HG03439 (cell line): ENCODE measurements around the gene SHISA8.
"Not testable (repeated sequence)": the region's sequence is repeated elsewhere in the genome, so short reads cannot be mapped to it uniquely, and the experiment has no call there.

Experiments
- ATAC-seq: cut with Tn5 transposase; IDR thresholded peaks from one replicate; pipeline ENCODE4 v1.9.1; 2021; ENCODE audit warnings: mild to moderate bottlenecking, moderate library complexity; ENCODE audit not compliant: unreplicated experiment

SHISA8 gene

DNA sequence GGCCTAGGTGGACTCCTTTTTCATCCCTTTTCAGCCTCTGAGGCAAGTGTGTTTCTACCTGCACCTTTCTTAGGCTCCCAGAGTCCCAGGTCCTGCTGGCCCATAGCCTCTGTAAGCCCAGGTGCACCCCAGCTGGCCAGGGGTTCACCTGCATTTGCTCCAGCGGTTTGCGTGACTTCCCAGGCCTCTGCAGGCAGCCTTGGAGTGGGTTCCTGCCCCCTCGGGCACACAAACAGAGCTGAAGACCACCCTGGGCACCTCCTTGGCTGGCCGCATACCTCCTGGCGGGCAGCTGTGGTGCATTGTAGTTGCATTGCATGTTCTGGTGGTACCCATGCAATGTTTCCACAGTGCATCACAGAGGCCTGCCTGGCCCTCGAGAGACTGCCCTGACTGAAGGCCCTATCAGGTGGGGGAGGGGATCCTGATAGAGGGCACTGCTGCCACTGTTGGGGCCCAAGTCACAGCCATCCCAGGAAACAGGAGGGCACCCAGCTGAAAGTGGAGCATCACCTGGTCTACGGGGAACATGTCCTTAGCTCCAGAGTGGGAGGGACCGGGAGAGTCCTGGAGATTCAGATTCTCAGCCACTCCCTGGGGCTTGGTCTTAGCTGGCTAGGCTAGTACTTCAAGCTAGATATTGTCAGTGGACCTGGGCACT is 14.1 kb downstream of the SHISA8 start:
- ATAC-seq: no peak

DNA sequence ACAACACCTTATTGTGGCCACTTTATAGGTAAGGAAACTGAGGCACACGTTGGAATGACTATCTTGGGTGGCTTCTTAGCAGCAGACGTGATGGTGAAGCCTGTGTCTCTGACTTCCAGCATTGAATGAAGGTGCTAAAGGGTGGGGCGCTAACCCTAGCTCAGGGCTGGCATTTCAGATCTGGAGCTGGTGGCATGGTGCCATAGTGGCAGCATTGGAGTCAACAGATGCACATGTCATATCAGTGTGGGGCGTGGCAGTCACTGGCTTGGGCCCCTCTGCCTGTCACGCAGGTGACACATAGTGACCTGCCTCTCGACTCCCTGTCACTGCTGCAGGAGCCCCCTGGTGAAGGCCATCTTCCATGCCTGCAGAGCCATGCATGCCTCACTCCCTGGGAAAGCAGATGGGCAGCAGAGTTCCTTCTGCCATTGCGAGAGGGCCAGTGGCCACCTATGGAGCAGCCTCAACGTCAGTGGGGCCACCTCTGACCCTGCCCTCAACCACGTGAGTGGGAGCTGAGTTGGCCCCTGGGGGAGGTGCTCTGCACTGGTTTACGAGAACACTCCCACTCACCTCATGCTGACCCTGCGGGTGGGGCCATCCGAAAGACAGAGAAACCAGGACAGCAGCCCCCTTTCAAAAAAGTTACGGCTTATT is 14.8 kb downstream of the SHISA8 start:
- ATAC-seq: no peak

DNA sequence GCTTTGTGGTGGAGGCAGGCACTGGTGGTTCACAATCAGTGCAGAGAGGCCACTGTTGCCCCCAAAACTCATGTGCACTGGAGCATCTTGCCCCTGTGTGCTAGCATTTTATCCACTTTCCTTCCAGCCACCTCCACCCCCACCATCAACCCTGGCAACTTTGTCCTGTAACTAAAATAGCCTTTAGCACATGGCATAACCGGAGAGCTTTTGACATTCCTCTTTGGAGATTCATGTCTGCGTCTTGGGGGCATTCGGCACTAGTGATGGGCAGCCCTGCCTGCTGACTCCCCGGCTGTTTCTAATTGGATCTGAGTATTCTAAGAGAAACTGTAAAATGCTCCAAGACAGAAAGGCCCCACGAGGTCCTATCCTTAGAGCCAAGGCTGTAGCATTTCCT is 15.8 kb downstream of the SHISA8 start:
- ATAC-seq: no peak

DNA sequence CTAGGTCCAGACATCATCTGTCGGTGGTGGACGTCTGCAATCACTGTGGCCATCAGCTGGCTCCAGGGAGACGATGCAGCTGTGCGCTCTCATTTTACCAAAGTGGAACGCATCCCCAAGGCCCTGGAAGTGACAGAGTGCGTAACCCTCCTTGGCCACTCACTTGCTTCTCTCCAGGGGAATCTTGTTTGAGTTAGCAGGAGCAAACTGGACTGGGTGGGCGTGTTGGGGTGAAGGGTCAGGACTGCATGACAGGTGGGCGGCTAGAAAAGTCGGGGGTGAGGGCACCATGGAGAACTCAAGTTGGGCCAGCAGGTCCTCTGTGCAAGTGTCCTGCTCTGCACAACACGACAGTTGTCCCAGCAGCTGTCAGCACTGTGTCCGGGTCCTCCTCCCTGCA is 16.2 kb downstream of the SHISA8 start:
- ATAC-seq: no peak

DNA sequence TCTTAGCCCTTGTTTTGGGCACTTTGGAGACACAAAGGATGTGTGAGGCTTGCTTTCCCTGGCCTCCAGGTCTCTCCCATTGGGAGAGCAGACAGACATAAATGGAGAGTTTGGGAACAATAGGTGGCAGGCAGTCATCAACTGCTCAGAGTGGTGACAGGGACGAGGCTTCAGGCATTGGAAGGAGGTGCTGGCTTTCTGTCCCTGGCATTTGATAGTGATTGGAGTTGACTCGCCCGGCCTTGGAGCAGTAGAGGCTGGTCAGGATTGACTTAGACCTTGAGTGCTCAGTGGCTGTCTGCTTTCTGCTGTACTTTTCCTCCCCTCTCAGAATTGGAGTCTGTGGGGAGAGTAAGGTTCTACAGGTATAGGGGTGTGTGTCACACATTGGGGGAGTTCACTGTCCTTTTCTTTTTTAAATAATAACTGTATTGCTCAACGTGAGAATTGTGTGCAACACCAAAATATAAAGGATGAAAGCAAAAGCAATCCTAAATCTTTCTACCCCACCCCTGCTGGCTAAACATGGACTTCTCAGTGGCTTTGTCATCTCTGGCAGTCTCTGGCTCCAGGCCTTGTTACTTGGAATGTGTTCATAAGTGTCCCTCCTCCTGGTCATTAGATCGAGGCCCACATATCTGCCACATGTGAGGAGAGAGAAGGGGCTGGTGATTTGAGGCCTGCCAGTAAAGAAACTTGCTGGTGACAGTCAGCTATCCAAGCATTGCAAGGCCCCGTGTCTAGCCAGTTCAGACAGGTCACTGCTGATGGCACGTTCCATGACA is 21.1 kb downstream of the SHISA8 start:
- ATAC-seq: no peak

DNA sequence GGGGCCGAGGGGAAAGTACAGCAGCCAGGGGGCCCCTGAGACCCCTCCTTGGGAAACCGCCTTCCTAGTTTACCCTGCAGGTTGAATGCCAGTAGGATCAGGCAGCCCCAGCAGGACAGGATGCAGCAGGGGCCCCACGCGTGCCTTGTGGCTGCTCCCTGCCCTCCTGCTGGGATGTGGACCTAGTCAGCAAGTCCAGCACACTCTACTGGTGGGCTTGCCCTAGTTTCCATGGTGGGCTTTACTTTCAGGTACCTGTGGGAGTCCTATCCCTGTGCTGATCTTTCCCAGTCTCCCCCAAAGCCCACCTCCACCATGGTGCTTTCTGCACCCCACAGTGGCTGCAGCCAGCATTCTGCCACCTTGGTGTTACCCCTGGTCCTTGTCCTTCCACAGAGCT is 22.2 kb downstream of the SHISA8 start:
- no peak for ATAC-seq

DNA sequence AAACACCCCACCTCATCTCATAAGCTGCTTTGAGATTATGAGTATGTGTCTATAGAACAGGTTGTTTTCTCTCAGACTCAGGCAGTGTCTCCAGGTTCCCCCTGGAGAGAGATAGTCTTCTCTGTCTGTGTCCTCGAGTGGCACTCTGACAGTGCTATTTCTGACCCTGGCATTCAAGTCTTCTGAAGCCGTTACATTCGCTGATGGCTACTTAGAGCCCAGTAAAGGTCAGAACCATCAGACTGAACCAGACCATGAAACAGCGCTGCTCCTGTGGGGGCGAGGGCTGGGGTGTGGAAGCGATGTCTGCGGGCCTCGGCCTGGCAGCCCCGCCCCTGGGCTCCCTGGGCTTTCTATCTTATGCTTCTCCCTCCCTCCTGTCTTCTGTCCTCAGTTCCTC is 23.5 kb downstream of the SHISA8 start:
- no peak for ATAC-seq

DNA sequence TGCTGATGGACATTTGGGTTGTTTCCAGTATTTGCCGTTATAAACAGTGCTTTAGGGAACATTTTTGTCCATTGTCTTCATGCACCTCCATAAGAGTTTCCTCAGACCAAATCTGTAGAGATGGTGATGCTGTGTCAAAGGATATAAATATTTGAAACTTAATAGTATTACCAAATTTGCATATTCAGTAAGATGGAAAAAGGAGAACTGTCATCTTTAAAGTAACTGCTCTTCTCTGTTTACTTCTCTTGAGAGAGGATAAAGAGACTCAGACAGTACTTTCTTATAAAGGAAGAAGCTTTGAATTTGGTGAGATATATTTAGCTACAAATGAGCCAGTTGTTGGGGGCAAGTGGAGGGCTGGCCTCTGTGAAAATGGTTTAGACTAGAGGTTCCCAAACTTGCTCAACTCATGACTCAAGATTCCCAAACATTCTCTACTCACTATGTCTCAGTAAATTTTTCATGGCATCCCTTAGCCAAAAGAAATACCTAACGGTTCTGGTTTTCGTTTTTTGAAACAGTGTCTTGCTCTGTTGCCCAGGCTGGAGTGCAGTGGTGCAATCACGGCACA is 26.2 kb downstream of the SHISA8 start:
- ATAC-seq: no peak

DNA sequence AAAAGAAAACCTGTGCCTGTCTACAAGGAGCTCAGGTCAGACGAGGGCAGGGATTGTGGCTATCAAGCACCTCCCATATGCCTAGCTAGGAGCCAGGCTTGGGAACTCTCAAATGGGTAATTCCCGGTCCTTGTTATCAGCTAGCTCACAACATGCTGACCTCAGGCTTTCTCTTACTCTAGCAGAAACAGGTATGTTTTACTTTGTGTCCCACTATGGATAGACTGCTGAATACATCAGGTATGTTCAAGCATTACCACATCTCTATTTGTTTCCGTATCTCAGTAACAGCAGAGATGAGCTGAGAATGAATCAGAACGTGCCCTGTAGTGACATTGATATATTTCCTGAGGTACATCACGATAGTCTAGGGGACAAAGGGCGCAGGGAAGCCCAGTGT is 29.4 kb downstream of the SHISA8 start:
- ATAC-seq: no peak

DNA sequence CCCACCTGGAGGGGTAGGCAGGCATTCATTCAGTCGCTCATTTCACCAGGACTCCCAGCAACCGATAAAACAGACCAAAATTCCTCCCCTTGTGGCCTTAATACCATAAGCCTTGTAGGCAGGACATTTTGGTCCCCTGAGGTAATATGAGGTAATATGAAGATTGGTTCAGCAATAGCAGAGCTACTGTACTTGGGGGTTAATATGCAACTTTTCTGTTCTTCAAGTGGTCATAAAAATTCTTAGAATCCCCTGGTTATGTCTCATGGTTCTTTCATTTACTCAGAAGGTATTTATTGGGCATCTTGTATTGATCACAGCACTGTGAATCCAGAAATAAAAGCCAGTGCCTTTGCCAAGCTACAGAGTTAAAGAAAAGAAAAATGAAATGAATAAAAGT is 29.8 kb downstream of the SHISA8 start:
- ATAC-seq: no peak

DNA sequence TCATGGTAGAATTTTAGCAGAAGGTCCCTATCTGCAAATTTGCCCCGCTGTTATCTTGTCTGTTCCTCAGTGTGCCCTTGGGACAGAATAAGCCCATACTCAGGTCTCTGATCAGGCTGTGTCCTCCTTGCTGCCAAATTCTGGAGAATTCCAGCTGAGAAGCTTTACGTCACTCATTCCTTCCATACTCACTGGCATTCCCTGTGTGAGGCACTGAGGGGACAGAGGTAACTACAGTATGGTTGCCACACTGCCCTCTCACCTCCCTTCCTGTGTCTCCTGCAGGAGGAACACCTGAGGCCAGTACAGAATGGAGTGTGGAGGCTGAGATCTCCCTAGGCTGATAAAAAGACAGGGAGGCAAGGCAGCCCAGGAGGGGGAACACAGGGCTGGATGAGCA is 31.5 kb downstream of the SHISA8 start:
- no peak for ATAC-seq

DNA sequence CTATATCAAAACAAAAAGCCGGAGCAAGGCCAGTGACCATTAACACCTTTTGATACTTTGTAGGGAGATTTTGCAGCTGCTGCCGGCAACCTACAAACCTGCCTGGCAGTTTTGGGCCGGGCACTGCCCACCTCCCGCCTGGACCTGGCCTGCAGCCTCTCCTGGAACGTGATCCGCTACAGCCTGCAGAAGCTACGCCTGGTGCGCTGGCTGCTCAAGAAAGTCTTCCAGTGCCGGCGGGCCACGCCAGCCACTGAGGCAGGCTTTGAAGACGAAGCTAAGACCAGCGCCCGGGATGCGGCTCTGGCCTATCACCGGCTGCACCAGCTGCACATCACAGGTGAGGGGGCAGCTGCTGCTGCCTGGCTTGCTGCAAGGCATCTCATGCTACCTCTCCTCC is 34.2 kb downstream of the SHISA8 start:
- ATAC-seq: no peak

DNA sequence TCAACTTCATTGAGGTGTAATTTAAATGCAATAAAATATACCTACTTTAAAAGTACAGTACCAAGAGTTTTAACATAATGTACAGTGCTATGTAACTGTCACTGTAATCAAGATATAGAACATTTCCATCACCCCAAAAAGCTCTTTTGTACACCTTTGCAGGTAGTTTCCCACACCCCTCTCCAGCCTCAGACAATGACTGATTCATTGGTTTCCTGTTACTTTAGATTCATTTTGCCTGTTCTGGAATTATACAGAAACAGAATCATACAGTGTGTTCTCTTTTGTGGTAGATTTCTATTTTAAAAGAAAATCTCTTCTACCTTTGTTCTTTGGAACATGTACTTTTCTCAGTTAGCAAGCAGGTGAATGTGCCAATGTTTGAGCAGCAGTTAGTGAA is 38.2 kb downstream of the SHISA8 start:
- no peak for ATAC-seq

DNA sequence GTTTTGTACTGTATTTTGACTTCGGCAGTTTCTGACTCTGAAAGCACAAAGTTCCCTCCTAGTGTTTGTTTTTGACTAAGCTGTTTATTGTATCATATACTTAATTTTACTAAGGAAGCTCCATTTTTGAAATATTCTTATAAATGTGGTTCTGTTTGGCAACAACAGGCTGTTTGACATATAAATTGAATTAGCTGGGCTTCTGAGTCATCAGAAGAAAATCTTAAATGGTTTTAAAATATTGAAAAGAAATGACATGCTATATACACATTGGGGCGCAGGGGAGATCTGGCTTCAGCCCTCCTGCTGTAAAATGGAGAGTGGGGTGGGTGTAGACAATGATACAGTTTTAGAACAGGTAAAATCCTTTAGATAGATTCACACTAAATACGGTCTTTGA is 38.6 kb downstream of the SHISA8 start:
- ATAC-seq: no peak

DNA sequence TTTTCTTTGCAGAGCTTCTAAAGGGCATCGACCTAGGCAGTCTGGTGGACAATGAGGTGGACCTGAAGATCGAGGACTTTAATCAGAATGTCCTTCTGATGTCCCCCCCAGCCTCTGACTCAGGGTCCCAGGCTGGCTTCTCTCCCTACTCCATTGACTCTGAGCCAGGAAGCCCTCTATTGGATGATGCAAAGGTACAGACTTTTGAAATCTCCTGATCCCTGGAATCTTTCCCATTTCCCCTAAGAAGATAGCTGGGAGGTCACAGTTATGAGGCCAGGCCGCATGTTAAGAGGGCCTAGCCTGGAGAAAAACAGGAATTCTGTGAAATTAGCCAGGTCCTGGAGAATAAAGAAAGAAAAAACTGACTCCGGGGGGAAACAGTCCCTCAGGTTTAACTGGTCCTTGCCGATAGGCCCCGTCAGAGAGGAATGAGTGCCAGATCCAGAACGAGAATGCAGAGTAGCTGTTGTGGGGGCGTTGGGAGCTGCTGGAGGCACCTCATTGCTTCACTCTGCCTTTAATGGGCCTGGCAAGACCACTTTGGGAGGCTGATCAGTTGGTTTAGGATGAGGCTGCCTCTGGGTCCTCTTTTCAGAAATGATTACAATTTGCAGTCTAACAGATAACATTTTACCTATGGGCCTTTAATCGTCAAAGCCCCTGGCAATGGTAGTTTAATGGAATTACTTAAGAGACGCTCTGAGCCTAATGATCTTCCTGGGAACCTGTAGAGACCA is 39.2 kb downstream of the SHISA8 start:
- no peak for ATAC-seq

DNA sequence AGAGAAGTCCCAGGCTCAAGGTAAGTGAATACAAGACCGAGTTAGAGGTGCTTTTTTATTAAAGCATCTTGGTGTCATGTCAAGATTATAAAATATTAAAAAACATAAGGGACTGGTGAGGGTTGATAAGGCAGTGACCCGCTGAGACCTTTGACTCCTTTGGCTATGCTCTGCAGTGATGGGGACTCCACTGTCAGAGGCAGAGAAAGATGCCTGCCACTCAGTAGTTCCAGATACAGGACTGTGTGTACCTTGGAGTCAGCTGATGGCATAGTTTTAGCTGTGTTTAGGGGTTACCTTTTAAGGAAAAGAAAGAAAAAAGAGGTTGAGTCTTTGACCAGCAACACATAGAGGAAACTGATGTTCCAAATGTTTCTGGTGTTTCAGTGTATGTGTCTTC is 40.8 kb downstream of the SHISA8 start:
- no peak for ATAC-seq

DNA sequence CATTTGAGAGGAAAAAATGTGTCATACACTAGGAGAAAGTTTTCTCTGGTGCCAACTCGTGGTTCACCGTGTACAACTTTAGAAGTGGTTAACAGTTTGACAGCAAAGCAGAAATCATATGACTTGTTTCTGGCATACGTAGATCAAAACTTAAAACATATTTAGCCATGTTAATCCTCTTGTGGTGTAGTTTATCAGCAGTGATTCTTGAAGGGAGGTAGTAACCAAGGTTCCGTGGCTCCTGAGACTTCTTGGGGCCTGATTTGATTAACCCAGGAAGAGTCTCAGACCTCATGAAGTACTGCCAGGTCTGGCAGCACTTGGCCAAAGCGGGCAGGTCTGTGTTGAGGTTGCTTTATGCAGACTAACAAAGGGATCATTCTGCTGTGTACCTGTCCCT is 41.5 kb downstream of the SHISA8 start:
- no peak for ATAC-seq

DNA sequence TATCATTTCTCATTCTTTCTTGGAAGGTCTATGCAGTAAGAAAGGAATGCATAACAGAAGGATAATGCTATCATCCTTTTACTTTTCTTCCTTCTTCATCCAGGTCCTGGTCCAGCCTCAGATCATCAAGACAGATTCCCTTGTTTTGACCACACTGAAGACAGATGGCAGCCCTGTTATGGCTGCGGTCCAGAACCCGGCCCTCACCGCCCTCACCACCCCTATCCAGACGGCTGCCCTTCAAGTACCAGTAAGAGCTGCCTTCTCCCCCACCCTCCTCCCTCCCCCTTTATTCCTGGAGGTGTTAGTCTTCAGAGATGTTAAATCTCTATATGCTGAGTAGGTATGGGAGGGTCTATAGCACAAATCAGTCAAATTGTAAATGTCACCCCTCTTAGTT is 44.1 kb downstream of the SHISA8 start:
- no peak for ATAC-seq

DNA sequence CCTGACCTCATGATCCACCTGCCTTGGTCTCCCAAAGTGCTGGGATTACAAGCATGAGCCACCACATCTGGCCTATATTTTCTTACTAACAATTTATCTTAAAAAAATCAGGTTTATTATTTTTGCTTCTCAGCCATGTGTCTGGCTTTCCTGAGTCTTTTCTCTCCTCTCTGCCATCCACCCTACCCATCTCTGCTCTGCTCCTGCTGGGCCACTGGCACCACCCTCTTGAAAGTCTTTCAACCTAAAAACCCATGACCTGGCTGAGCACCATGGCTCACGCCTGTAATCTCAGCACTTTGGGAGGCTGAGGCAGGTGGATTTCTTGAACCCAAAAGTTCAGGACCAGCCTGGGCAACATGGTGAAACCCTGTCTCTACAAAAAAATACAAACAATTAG is 44.8 kb downstream of the SHISA8 start:
- ATAC-seq: not testable (repeated sequence)

DNA sequence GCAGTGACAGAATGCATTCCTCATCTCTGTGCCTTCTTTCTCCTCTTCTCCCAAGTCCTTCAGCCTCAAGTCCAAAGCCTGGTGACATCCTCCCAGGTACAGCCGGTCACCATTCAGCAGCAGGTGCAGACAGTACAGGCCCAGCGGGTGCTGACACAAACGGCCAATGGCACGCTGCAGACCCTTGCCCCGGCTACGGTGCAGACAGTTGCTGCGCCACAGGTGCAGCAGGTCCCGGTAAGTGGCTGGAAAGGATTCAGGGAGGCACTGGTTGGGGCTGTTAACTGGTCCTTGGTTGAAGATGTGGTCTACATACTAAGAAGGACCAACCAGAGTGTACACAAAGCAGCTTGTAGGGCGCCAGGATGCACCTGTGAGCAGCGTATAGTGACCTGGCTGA is 46.3 kb downstream of the SHISA8 start:
- ATAC-seq: no peak

DNA sequence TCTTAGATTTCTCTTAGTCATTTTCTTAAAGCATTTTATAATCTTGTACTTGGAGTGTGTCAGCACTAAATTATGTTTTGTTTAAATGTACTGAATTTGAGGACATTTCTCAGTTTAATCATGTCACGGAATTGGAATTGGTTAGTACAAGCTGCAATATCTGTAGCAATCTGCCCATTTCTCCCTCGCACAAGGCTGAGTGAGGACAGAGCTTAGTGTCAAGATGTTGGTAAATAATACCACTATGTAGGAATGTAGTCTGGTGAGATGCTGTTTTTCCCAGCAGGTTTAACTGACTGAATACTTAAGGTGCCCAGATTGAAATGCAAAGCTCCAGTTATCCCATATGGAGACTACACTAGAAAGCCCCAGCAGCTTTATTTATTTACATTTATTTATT is 51.4 kb downstream of the SHISA8 start:
- ATAC-seq: no peak
